GM18868 (cell line): Measurements from ENCODE around the gene PCDHB1.
"Not testable (repeated sequence)": the region's sequence is repeated elsewhere in the genome, so short reads cannot be mapped to it uniquely, and the experiment has no call there.

Experiments used
- ATAC-seq: cut with Tn5 transposase; IDR thresholded peaks from one replicate; pipeline ENCODE4 v1.9.1; 2021; ENCODE audit warnings: mild to moderate bottlenecking, moderate library complexity; ENCODE audit not compliant: unreplicated experiment

Gene PCDHB1

GRCh38 chr5:141051521-141051866, 320 bp downstream of the PCDHB1 start:
- no peak for ATAC-seq

- no peak for ATAC-seq
Observed at GRCh38 chr5:141077826-141078225, 26.7 kb downstream of the PCDHB1 start.

GRCh38 chr5:141082228-141082627, 31.1 kb downstream of the PCDHB1 start:
- no peak for ATAC-seq

GRCh38 chr5:141084487-141084989, 33.4 kb downstream of the PCDHB1 start:
- ATAC-seq: peak; percentile 64

GRCh38 chr5:141094481-141095262, 43.5 kb downstream of the PCDHB1 start, which contains the start of gene PCDHB2:
Gene PCDHB2, plus strand, starts transcription at chr5:141094615. Its CDS starts 176 bp downstream, at chr5:141094791.
- no peak for ATAC-seq

GRCh38 chr5:141095263-141095641, 44.1 kb downstream of the PCDHB1 start:
- no peak for ATAC-seq

- ATAC-seq: not testable (repeated sequence)
Observed at GRCh38 chr5:141096181-141096580, 45.0 kb downstream of the PCDHB1 start.

- ATAC-seq: not testable (repeated sequence)
Observed at GRCh38 chr5:141096586-141096985, 45.4 kb downstream of the PCDHB1 start.

- ATAC-seq: no peak
Observed at GRCh38 chr5:141100243-141100805, 49.1 kb downstream of the PCDHB1 start, which contains the start of gene PCDHB3. Gene PCDHB3, plus strand, starts transcription at chr5:141100473. Its CDS starts 177 bp downstream, at chr5:141100650.

GRCh38 chr5:141101059-141101458, 49.9 kb downstream of the PCDHB1 start:
- ATAC-seq: no peak

- not testable (repeated sequence) for ATAC-seq
Observed at GRCh38 chr5:141102070-141102469, 50.9 kb downstream of the PCDHB1 start.

- ATAC-seq: not testable (repeated sequence)
Observed at GRCh38 chr5:141102471-141102870, 51.3 kb downstream of the PCDHB1 start.

- ATAC-seq: no peak
Observed at GRCh38 chr5:141105350-141105749, 54.2 kb downstream of the PCDHB1 start.
